GM23248 (cell line): Measurements from ENCODE around the gene SNX20. TPM values are rescaled to one million over a fixed set of nuclear protein-coding genes. Genes with fewer than 3 reads are reported as not detected.

Experiments
- DNase-seq: peaks from one replicate; pipeline ENCODE4 v3.0.0-alpha.2; 2015
- H2AFZ ChIP-seq: fragments of 200-600 bp; sonication (generic); 2 replicates; pipeline ENCODE4 v1.6.1; 2016; ENCODE audit warnings: antibody characterized with exemption
- H3F3A ChIP-seq: fragments of 200-600 bp; sonication (generic); 2 replicates; pipeline ENCODE4 v1.6.1; 2016; ENCODE audit warnings: mild to moderate bottlenecking, antibody characterized with exemption, mixed run types; ENCODE audit not compliant: insufficient read depth
- H3K27ac ChIP-seq: fragments of 200-600 bp; sonication (generic); 2 replicates; pipeline ENCODE4 v1.5.1; 2016; ENCODE audit warnings: mild to moderate bottlenecking
- H3K27me3 ChIP-seq: fragments of 200-600 bp; sonication (generic); replicated peaks from 2 replicates; pipeline ENCODE4 v1.6.1; 2016; ENCODE audit warnings: mild to moderate bottlenecking; ENCODE audit not compliant: insufficient read depth
- H3K36me3 ChIP-seq: fragments of 200-600 bp; sonication (generic); 2 replicates; pipeline ENCODE4 v1.6.1; 2016; ENCODE audit warnings: low read depth, mild to moderate bottlenecking
- H3K4me1 ChIP-seq: fragments of 200-600 bp; sonication (generic); 2 replicates; pipeline ENCODE4 v1.6.1; 2016; ENCODE audit warnings: mild to moderate bottlenecking; ENCODE audit not compliant: insufficient read depth
- H3K4me2 ChIP-seq: fragments of 200-600 bp; sonication (generic); one replicate; pipeline ENCODE4 v1.6.1; 2016; ENCODE audit warnings: mild to moderate bottlenecking; ENCODE audit not compliant: unreplicated experiment
- H3K4me3 ChIP-seq: fragments of 200-600 bp; sonication (generic); 2 replicates; pipeline ENCODE4 v1.5.1; 2016; ENCODE audit warnings: mild to moderate bottlenecking
- H3K79me2 ChIP-seq: fragments of 200-600 bp; sonication (generic); 2 replicates; pipeline ENCODE4 v1.6.1; 2016; ENCODE audit warnings: mild to moderate bottlenecking; ENCODE audit not compliant: insufficient read depth
- H3K9ac ChIP-seq: fragments of 200-600 bp; sonication (generic); 2 replicates; pipeline ENCODE4 v1.6.1; 2016; ENCODE audit warnings: mild to moderate bottlenecking
- H3K9me2 ChIP-seq: fragments of 200-600 bp; sonication (generic); 2 replicates; pipeline ENCODE4 v1.6.1; 2016; ENCODE audit warnings: mixed run types, mild to moderate bottlenecking, moderate library complexity; ENCODE audit not compliant: insufficient read depth
- H3K9me3 ChIP-seq: fragments of 200-600 bp; sonication (generic); one replicate; pipeline ENCODE4 v1.6.1; 2017; ENCODE audit warnings: low read depth
- H4K20me1 ChIP-seq: fragments of 200-600 bp; sonication (generic); 2 replicates; pipeline ENCODE4 v1.6.0; 2016; ENCODE audit not compliant: insufficient read depth
- EZH2 ChIP-seq: fragments of 200-600 bp; sonication (generic); IDR thresholded peaks from 2 replicates; pipeline ENCODE4 v1.6.1; 2018; ENCODE audit warnings: antibody characterized with exemption, mild to moderate bottlenecking; ENCODE audit not compliant: insufficient read depth, poor library complexity, severe bottlenecking
- EZH2phosphoT487 ChIP-seq: fragments of 200-600 bp; sonication (generic); IDR thresholded peaks from 2 replicates; pipeline ENCODE4 v1.6.1; 2018; ENCODE audit warnings: antibody characterized with exemption, moderate library complexity, mild to moderate bottlenecking, low read depth; ENCODE audit not compliant: insufficient read depth
- WGBS, 2 experiments: methylation state at CpG; one replicate each; pipeline ENCODE4 v1.1.6; 2015 to 2017; ENCODE audit warnings: low lambda C conversion rate in 2 of 2, low coverage in 1 of 2; ENCODE audit errors: missing lambda C conversion rate in 2 of 2; 5-methylcytosine and 5-hydroxymethylcytosine counted together
- in situ Hi-C: fragments of 300-500 bp; cut with MboI; formaldehyde crosslinking; loops from 2 replicates; pipeline ENCODE4 v1.15.0; 2020
- polyA plus RNA-seq: library from polyadenylated mRNA; unstranded; fragments of >200 nt; fragmentation: Nextera tagmentation; extraction: Ambion mirVana; gene quantifications from 2 replicates; pipeline ENCODE4 v1.2.1, GENCODE V29; 2016
- total RNA-seq: library from RNA; depleted of rRNA; stranded (reverse); fragments of >200 nt; shearing (Covaris generic); gene quantifications from 2 replicates; pipeline ENCODE4 v1.2.3, GENCODE V29; 2014; rRNA removed

The SNX20 gene
- total and polyA plus RNA-seq, 2 experiments from 2014 or later: not detected

DNA sequence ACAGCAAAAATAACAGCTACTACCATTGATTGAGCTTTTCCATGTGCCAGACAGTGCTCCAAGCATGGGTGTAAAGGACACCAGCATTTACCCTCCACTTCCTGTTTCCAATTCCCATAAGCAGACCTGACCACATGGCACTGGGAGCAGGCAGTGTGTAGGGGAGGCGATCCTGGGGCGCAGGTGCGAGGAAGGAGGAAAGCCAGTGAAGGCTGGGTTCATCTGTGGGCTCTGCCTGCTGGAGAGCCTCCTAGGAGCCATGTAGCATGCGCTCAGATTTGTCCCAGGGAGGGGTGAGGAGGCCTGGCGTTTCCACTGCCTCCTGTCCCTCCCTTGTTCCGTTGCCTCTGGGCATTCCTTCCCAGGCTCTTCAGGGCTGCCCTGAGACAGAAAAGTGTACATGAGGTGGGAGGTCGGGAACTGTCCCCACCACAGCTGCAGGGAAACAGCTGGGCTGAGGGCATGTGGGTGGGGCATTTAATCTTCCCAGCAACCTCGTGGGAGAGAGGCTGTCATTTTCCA lies 56.6 kb downstream of the SNX20 start:
- Histone ChIP-seq H3K79me2 (no peaks in the 10 kb centered on the region), H3K4me3 (no peak overlapping the region)

DNA sequence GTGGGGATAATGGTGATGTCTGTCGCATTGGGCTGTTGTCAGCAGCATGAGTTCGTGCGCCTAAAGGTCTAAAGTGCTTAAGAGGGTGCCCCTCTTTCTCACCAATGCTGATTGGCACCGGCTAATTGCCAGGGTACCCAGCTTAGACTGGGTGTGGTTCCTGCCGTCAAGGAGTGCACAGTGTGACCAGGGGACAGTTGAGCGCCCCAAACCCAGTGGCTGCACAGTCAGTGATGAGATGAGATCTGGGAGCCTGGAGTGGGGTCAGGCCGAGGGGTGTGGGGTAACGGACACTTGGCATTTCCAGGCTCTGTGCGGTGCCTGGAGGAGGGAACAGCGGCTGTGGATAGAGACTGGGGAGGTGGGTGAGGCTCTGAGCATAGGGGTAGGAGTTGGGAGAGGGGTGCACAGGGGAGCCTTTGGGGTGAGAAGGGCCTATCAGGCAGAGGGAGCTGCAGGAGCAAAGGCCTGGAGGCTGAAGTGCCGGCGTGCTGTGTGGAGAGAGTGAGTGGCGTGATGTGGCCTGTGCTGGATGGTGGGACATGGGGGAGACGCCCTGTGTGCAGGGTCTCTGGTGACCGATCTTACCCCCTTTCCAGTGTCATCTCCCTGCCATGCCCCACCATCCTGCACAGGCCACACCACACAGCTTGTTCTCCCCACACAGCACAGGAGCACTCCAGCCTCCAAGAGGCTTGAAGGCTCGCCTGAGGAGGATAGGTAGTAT lies 58.3 kb downstream of the SNX20 start:
- Histone ChIP-seq H3K36me3 (no peaks in the 10 kb centered on the region), H3K9ac (no peak overlapping the region), H3K9me2 (no peaks in the 10 kb centered on the region), H3K27ac (no peak overlapping the region), H2AFZ (no peak overlapping the region), H3K27me3 (peaks cover 4% of the 10 kb centered on the region; the same call in 1 of the 2 replicates), H3K4me2 (no peak overlapping the region), H3K4me1 (no peaks in the 10 kb centered on the region), H3K79me2 (no peaks in the 10 kb centered on the region), H4K20me1 (no peaks in the 10 kb centered on the region), H3F3A (no peaks in the 10 kb centered on the region), H3K4me3 (no peak overlapping the region), H3K9me3 (no peaks in the 10 kb centered on the region)
- DNase-seq: no peak
- TF ChIP-seq EZH2: no peak
- TF ChIP-seq EZH2phosphoT487: no peak
- WGBS, 2 experiments: 62 to 67% methylated on average over 16 of the region's 16 CpGs
- in situ Hi-C loops: no loop called here

More for the DNA sequence above, 56.6 kb downstream of the SNX20 start:
- in situ Hi-C loops: no loop called here
- WGBS, 2 experiments: 35 to 42% methylated on average over 8 of the region's 8 CpGs
- H4K20me1 ChIP-seq: no peaks in the 10 kb centered on the region
- DNase-seq: no peak
- no peak overlapping the region for H3K4me2 ChIP-seq
- H3K4me1 ChIP-seq: no peaks in the 10 kb centered on the region
- H3F3A ChIP-seq: no peaks in the 10 kb centered on the region
- H3K27ac ChIP-seq: no peak overlapping the region
- H3K9me3 ChIP-seq: no peaks in the 10 kb centered on the region
- no peak overlapping the region for H3K9ac ChIP-seq
- H3K27me3 ChIP-seq: peaks cover 7% of the 10 kb centered on the region; the same call in 1 of the 2 replicates
- H3K9me2 ChIP-seq: no peaks in the 10 kb centered on the region
- no peaks in the 10 kb centered on the region for H3K36me3 ChIP-seq
- no peak overlapping the region for H2AFZ ChIP-seq
- TF ChIP-seq EZH2: no peak
- no peak for TF ChIP-seq EZH2phosphoT487

GRCh38 chr16:50622029-50622428 lies 59.1 kb downstream of the SNX20 start:
- Histone ChIP-seq H2AFZ (no peak overlapping the region), H3K9me3 (no peaks in the 10 kb centered on the region), H3K27ac (no peak overlapping the region), H3K79me2 (no peaks in the 10 kb centered on the region), H3F3A (no peaks in the 10 kb centered on the region), H3K36me3 (no peaks in the 10 kb centered on the region), H3K4me2 (no peak overlapping the region), H4K20me1 (no peaks in the 10 kb centered on the region), H3K4me1 (no peaks in the 10 kb centered on the region), H3K9ac (no peak overlapping the region), H3K9me2 (no peaks in the 10 kb centered on the region), H3K4me3 (no peak overlapping the region), H3K27me3 (peaks cover 3% of the 10 kb centered on the region; the same call in 1 of the 2 replicates)
- TF ChIP-seq EZH2 (no peak), EZH2phosphoT487 (no peak)
- DNase-seq: no peak
- in situ Hi-C loops: no loop called here
- WGBS, 2 experiments: 71 to 73% methylated on average over 7 of the region's 7 CpGs

Other genes starting within 250 kb of the SNX20 start
- gene NKD1, start 132.9 kb downstream of the SNX20 start, total RNA-seq: not detected in 2 replicates
- not detected in 2 replicates for gene NKD1, start 132.9 kb downstream of the SNX20 start, polyA plus RNA-seq
- gene NOD2, start 12.3 kb upstream of the SNX20 start, total RNA-seq: not detected in 2 replicates
- not detected in 2 replicates for gene NOD2, start 12.3 kb upstream of the SNX20 start, polyA plus RNA-seq
- 32.6 and 46.5 TPM in 2 replicates for gene CYLD, start 60.8 kb upstream of the SNX20 start, total RNA-seq
- gene CYLD, start 60.8 kb upstream of the SNX20 start, polyA plus RNA-seq: 21.7 and 22.4 TPM in 2 replicates